Loucy (cell line): ENCODE results near the gene LYZL6.

ENCODE experiments used
- H2AFZ ChIP-seq: fragments of 200-600 bp; sonication (generic); 2 replicates; pipeline ENCODE4 v1.6.0; 2016; ENCODE audit warnings: antibody characterized with exemption, mild to moderate bottlenecking, low read length, moderate library complexity
- H3F3A ChIP-seq: fragments of 200-600 bp; 2 replicates; pipeline ENCODE4 v1.6.0; 2016; ENCODE audit warnings: antibody characterized with exemption, low read depth, mild to moderate bottlenecking
- H3K27me3 ChIP-seq: fragments of 200-600 bp; sonication (generic); 2 replicates; pipeline ENCODE4 v1.6.1; 2014; ENCODE audit warnings: low read length, mild to moderate bottlenecking; ENCODE audit not compliant: insufficient read depth, poor library complexity, severe bottlenecking
- H3K36me3 ChIP-seq: fragments of 200-600 bp; sonication (generic); 2 replicates; pipeline ENCODE4 v1.6.1; 2016; ENCODE audit warnings: low read length; ENCODE audit not compliant: insufficient read depth
- H3K4me1 ChIP-seq: fragments of 200-600 bp; sonication (generic); 2 replicates; pipeline ENCODE4 v1.5.1; 2014; ENCODE audit warnings: low read length, mild to moderate bottlenecking; ENCODE audit not compliant: insufficient read depth, poor library complexity, severe bottlenecking
- H3K4me2 ChIP-seq: fragments of 200-600 bp; sonication (generic); 2 replicates; pipeline ENCODE4 v1.6.0; 2014; ENCODE audit warnings: antibody characterized with exemption, low read length, low read depth, mild to moderate bottlenecking; ENCODE audit not compliant: poor library complexity, severe bottlenecking
- H3K4me3 ChIP-seq: fragments of 200-600 bp; sonication (generic); 2 replicates; pipeline ENCODE4 v1.5.1; 2014; ENCODE audit warnings: low read length, mild to moderate bottlenecking, mixed read lengths; ENCODE audit not compliant: poor library complexity, severe bottlenecking
- H3K79me2 ChIP-seq: fragments of 200-600 bp; sonication (generic); 2 replicates; pipeline ENCODE4 v1.6.1; 2014; ENCODE audit warnings: low read length; ENCODE audit not compliant: insufficient read depth
- H3K9ac ChIP-seq: fragments of 200-600 bp; sonication (generic); 2 replicates; pipeline ENCODE4 v1.6.0; 2014; ENCODE audit warnings: mild to moderate bottlenecking, low read depth, low read length, moderate library complexity; ENCODE audit not compliant: poor library complexity, severe bottlenecking
- H3K9me2 ChIP-seq: fragments of 200-600 bp; sonication (generic); replicated peaks from 2 replicates; pipeline ENCODE4 v1.6.1; 2016; ENCODE audit warnings: low read depth, low read length, mixed read lengths
- H3K9me3 ChIP-seq: fragments of 200-600 bp; sonication (generic); 2 replicates; pipeline ENCODE4 v1.6.1; 2014; ENCODE audit warnings: mild to moderate bottlenecking, antibody characterized with exemption, low read length, low read depth; ENCODE audit not compliant: insufficient read depth
- H4K20me1 ChIP-seq: fragments of 200-600 bp; sonication (generic); 2 replicates; pipeline ENCODE4 v1.6.0; 2014; ENCODE audit warnings: antibody characterized with exemption, low read length, mild to moderate bottlenecking; ENCODE audit not compliant: insufficient read depth, poor library complexity, severe bottlenecking
- EZH2phosphoT487 ChIP-seq: fragments of 200-600 bp; IDR thresholded peaks from 2 replicates; pipeline ENCODE4 v1.6.1; 2018; ENCODE audit warnings: antibody characterized with exemption, mild to moderate bottlenecking, moderate library complexity, borderline replicate concordance
- TF ChIP-seq, protein P1 (sequence below): fragments of 200-600 bp; sonication (generic); conservative IDR thresholded peaks from 2 replicates; pipeline ENCODE4 v1.5.1; 2014; ENCODE audit warnings: mild to moderate bottlenecking, antibody characterized with exemption, low read length

Gene LYZL6

DNA sequence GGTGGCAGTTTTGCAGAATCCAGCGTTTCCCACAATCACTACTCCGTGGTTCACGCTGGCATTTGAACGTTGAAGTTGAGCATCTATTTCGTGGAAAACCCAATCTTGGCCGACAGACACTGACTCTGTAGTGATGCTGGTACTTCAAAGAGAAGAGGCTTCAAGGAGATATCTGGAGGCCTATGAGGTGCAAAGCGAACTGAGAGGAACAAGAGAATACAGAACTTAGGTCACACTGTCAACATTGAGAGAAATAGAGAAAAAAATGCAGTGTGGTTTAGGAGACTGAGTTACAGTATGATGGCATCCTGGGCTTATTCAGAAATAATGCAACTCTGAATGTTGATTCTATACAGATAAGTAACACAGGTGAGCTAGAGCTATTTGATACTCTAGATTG is 21.8 kb upstream of the LYZL6 start:
- H3F3A ChIP-seq = no peaks in the 10 kb centered on the region
- no peaks in the 10 kb centered on the region for H3K9me2 ChIP-seq
- no peaks in the 10 kb centered on the region for H4K20me1 ChIP-seq
- H3K27me3 ChIP-seq = no peaks in the 10 kb centered on the region
- no peak overlapping the region for H3K4me2 ChIP-seq
- H3K9me3 ChIP-seq = no peaks in the 10 kb centered on the region
- no peak overlapping the region for H3K4me3 ChIP-seq
- H3K9ac ChIP-seq = no peak overlapping the region
- TF ChIP-seq EZH2phosphoT487 = no peak
- TF ChIP-seq, protein P1, sequence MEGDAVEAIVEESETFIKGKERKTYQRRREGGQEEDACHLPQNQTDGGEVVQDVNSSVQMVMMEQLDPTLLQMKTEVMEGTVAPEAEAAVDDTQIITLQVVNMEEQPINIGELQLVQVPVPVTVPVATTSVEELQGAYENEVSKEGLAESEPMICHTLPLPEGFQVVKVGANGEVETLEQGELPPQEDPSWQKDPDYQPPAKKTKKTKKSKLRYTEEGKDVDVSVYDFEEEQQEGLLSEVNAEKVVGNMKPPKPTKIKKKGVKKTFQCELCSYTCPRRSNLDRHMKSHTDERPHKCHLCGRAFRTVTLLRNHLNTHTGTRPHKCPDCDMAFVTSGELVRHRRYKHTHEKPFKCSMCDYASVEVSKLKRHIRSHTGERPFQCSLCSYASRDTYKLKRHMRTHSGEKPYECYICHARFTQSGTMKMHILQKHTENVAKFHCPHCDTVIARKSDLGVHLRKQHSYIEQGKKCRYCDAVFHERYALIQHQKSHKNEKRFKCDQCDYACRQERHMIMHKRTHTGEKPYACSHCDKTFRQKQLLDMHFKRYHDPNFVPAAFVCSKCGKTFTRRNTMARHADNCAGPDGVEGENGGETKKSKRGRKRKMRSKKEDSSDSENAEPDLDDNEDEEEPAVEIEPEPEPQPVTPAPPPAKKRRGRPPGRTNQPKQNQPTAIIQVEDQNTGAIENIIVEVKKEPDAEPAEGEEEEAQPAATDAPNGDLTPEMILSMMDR = no peak
- H3K4me1 ChIP-seq = no peaks in the 10 kb centered on the region
- H3K36me3 ChIP-seq = no peaks in the 10 kb centered on the region
- no peaks in the 10 kb centered on the region for H3K79me2 ChIP-seq
- H2AFZ ChIP-seq = 0 out of 2 replicates have a peak overlapping the region, but pooled peaks have one; percentile 3

DNA sequence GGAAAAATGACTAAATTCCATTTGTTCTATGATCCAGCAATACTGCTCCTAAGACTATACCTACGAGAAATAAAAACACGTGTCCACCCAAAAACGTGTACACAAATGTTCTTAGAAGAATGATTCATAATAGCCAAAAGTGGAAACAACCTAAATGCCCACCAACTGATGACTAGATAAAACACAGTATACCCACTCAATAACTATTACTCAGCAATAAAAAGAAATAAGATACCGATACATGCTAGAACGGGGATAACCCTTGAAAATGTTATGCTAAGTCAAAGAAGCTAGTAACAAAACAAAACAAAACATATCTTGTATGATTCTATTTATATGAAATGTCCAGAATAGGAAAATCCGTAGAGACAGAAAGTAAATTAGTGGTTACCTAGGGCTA is 20.1 kb upstream of the LYZL6 start:
- no peak overlapping the region for H3K9ac ChIP-seq
- H3K79me2 ChIP-seq = no peaks in the 10 kb centered on the region
- no peak overlapping the region for H3K4me3 ChIP-seq
- no peak overlapping the region for H2AFZ ChIP-seq
- H3K9me3 ChIP-seq = no peaks in the 10 kb centered on the region
- no peaks in the 10 kb centered on the region for H3K4me1 ChIP-seq
- no peaks in the 10 kb centered on the region for H3K9me2 ChIP-seq
- H3K36me3 ChIP-seq = no peaks in the 10 kb centered on the region
- TF ChIP-seq, protein P1 = no peak
- no peak for TF ChIP-seq EZH2phosphoT487
- H3K27me3 ChIP-seq = no peaks in the 10 kb centered on the region
- no peaks in the 10 kb centered on the region for H3F3A ChIP-seq
- H4K20me1 ChIP-seq = no peaks in the 10 kb centered on the region
- no peak overlapping the region for H3K4me2 ChIP-seq

DNA sequence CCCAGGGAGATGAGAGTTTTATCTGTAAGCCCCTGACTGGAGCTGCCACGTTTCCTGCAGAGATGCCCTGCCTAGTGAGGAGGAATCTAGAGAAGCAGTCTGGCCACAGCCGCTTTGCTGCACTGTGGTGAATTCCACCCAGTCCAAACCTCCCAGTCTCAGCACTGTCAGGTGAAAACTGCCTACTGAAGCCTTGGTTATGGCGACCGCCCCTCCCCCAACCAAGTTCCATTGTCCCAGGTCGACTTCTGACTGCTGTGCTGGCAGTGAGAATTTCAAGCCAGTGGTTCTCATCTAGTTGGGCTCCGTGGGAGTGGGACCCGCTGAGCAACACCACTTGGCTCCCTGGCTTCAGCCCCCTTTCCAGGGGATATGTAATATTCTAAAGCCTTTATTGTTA is 10.2 kb upstream of the LYZL6 start:
- H4K20me1 ChIP-seq = no peaks in the 10 kb centered on the region
- H3K4me2 ChIP-seq = no peak overlapping the region
- TF ChIP-seq EZH2phosphoT487 = no peak
- TF ChIP-seq, protein P1 = no peak
- no peak overlapping the region for H3K9ac ChIP-seq
- no peaks in the 10 kb centered on the region for H3K79me2 ChIP-seq
- no peaks in the 10 kb centered on the region for H3K36me3 ChIP-seq
- no peaks in the 10 kb centered on the region for H3F3A ChIP-seq
- no peaks in the 10 kb centered on the region for H3K9me3 ChIP-seq
- no peaks in the 10 kb centered on the region for H3K9me2 ChIP-seq
- no peaks in the 10 kb centered on the region for H3K4me1 ChIP-seq
- H2AFZ ChIP-seq = no peak overlapping the region
- H3K4me3 ChIP-seq = no peak overlapping the region
- H3K27me3 ChIP-seq = no peaks in the 10 kb centered on the region
